K562 (cell line): ENCODE results near the gene ULBP2. TPM values are rescaled to one million over a fixed set of nuclear protein-coding genes. Genes with fewer than 3 reads are reported as not detected.

Experiments used
- ATAC-seq: fragments of 200-7000 bp; cut with Tn5 transposase; 3 replicates; pipeline ENCODE4 v1.9.1; 2020; ENCODE audit warnings: moderate library complexity
- Bru-seq: library from RNA; stranded (reverse); fragments of 400-500 nt; gene quantifications from one replicate; lab custom pipeline; 2021; lab: Mats Ljungman, UMichigan
- BruChase-seq, 2 experiments: library from RNA; stranded (reverse); fragments of 400-500 nt; gene quantifications; one replicate each; lab custom pipeline; 2021; lab: Mats Ljungman, UMichigan
- BruUV-seq: library from RNA; stranded (reverse); fragments of 400-500 nt; replicated peaks from 2 replicates; lab custom pipeline; 2021; lab: Mats Ljungman, UMichigan
- CTCF ChIA-PET: fragments of 300-600 bp; formaldehyde crosslinking; extraction: SDS; loops from one replicate; lab custom pipeline; 2021; ENCODE audit warnings: low intra/inter-chr PET ratio; lab: Yijun Ruan, JAX
- POLR2A ChIA-PET: fragments of 300-600, 350-650 bp; sonication (Branson Sonifier 250); formaldehyde crosslinking; extraction: SDS; loops from one replicate; lab custom pipeline; 2021; ENCODE audit warnings: antibody characterized with exemption, inconsistent platforms; lab: Yijun Ruan, JAX
- DNase-seq, 4 experiments: peaks; one replicate each; pipeline versions ENCODE4 v3.0.0 to v3.0.0-alpha.2; 2011 to 2018; ENCODE audit warnings: low spot score in 3 of 4, mixed read lengths in 3 of 4; ENCODE audit errors: extremely low read depth in 1 of 4
- FAIRE-seq: peaks from 2 replicates; lab custom pipeline; 2011; peaks lifted over from hg19 to GRCh38; lab: Jason Lieb, UNC
- H2AFZ ChIP-seq: 2 replicates; pipeline ENCODE4 v1.6.0; 2011; ENCODE audit warnings: low read depth, low read length, control low read depth, inconsistent platforms
- H3K27ac ChIP-seq: fragments of 200-600 bp; 3 replicates; pipeline ENCODE4 v1.8.0; 2011; ENCODE audit warnings: low read depth, mild to moderate bottlenecking, control low read depth, inconsistent platforms, low read length, moderate library complexity, mixed read lengths; ENCODE audit errors: extremely low read depth
- H3K27me3 ChIP-seq, 2 experiments: fragments of 300-600 bp in 1 of 2; 2 replicates in 1 of 2; 3 replicates in 1 of 2; pipeline versions ENCODE4 v1.6.0 to v1.8.0; 2011; ENCODE audit warnings: inconsistent platforms in 2 of 2, low read length in 2 of 2, mild to moderate bottlenecking in 1 of 2, mixed read lengths in 1 of 2, moderate library complexity in 1 of 2; ENCODE audit not compliant: control insufficient read depth in 2 of 2, insufficient read depth in 2 of 2
- H3K36me3 ChIP-seq: fragments of 300-600 bp; 3 replicates; pipeline ENCODE4 v1.8.0; 2011; ENCODE audit warnings: mild to moderate bottlenecking, low read length, inconsistent platforms; ENCODE audit not compliant: control insufficient read depth, insufficient read depth
- H3K4me1 ChIP-seq, 2 experiments: fragments of 200-600 bp in 1 of 2; replicated peaks in 1 of 2; 2 replicates in 1 of 2; 3 replicates in 1 of 2; pipeline versions ENCODE4 v1.5.1 to v1.8.0; 2011; ENCODE audit warnings: inconsistent platforms in 2 of 2, low read length in 2 of 2, mild to moderate bottlenecking in 1 of 2, mixed read lengths in 1 of 2, moderate library complexity in 1 of 2; ENCODE audit not compliant: control insufficient read depth in 2 of 2, insufficient read depth in 2 of 2
- H3K4me2 ChIP-seq: 2 replicates; pipeline ENCODE4 v1.6.1; 2011; ENCODE audit warnings: low read length, control low read depth, inconsistent platforms, mixed read lengths; ENCODE audit not compliant: insufficient read depth
- H3K4me3 ChIP-seq: fragments of 200-600 bp; sonication (generic), shearing (Covaris generic); 2 replicates; pipeline ENCODE4 v1.5.1; 2016; ENCODE audit warnings: control low read depth, inconsistent platforms
- H3K79me2 ChIP-seq: fragments of 200-600 bp; 3 replicates; pipeline ENCODE4 v1.8.0; 2011; ENCODE audit warnings: low read length, inconsistent platforms; ENCODE audit not compliant: control insufficient read depth, insufficient read depth
- H3K9ac ChIP-seq, 2 experiments: 2 replicates each; pipeline versions ENCODE4 v1.6.0 to v1.6.1; 2011; ENCODE audit warnings: low read depth in 2 of 2, low read length in 2 of 2, control low read depth in 1 of 2, inconsistent platforms in 1 of 2, mild to moderate bottlenecking in 1 of 2, mixed read lengths in 1 of 2; ENCODE audit not compliant: insufficient read depth in 1 of 2
- H3K9me1 ChIP-seq: one replicate; pipeline ENCODE4 v1.6.0; 2011; ENCODE audit warnings: inconsistent platforms, mild to moderate bottlenecking, low read length, moderate library complexity; ENCODE audit not compliant: control insufficient read depth, insufficient read depth
- H3K9me3 ChIP-seq: replicated peaks from 2 replicates; pipeline ENCODE4 v1.5.1; 2011; ENCODE audit warnings: low read depth, low read length, inconsistent platforms; ENCODE audit not compliant: control insufficient read depth, insufficient read depth
- H4K20me1 ChIP-seq: replicated peaks from 2 replicates; pipeline ENCODE4 v1.6.1; 2011; ENCODE audit warnings: low read length, inconsistent platforms, mixed read lengths; ENCODE audit not compliant: control insufficient read depth, insufficient read depth
- ARID3A ChIP-seq: IDR thresholded peaks from 2 replicates; pipeline ENCODE4 v1.6.1; 2012; ENCODE audit warnings: low read depth, low read length, improper control_type of control experiment, borderline replicate concordance
- ESRRA ChIP-seq: fragments of 450-650 bp; IDR thresholded peaks from 2 replicates; pipeline ENCODE4 v1.6.1; 2014; ENCODE audit warnings: low read depth, mild to moderate bottlenecking, moderate library complexity, borderline replicate concordance
- NFIC ChIP-seq: fragments of 450-650 bp; IDR thresholded peaks from 2 replicates; pipeline ENCODE4 v1.6.1; 2017; ENCODE audit warnings: mild to moderate bottlenecking, inconsistent platforms
- PBX2 ChIP-seq, 2 experiments: IDR thresholded peaks in 1 of 2; conservative IDR thresholded peaks in 1 of 2; 2 replicates each; pipeline ENCODE4 v1.6.1; 2016; ENCODE audit warnings: low read depth in 2 of 2, mild to moderate bottlenecking in 1 of 2, missing compliant biosample characterization in 1 of 2, missing genetic modification characterization in 1 of 2, moderate library complexity in 1 of 2
- RBBP5 ChIP-seq: fragments of 200-600 bp; sonication (generic); IDR thresholded peaks from 2 replicates; pipeline ENCODE4 v1.6.1; 2012; ENCODE audit warnings: borderline replicate concordance, mild to moderate bottlenecking, low read length, control low read depth, inconsistent platforms; ENCODE audit not compliant: insufficient read depth, poor library complexity, severe bottlenecking
- RBFOX2 ChIP-seq: fragments of 200-400 bp; formaldehyde crosslinking; IDR thresholded peaks from 2 replicates; pipeline ENCODE4 v1.6.1; 2017; ENCODE audit warnings: low read depth, mild to moderate bottlenecking, low read length, moderate library complexity
- ZFPM2 ChIP-seq: fragments of 250-450 bp; sonication (Bioruptor Pico); IDR thresholded peaks from 2 replicates; pipeline ENCODE4 v1.5.1; 2022; ENCODE audit warnings: mild to moderate bottlenecking
- ZNF282 ChIP-seq: sonication (generic); formaldehyde crosslinking; IDR thresholded peaks from 2 replicates; pipeline ENCODE4 v1.8.1; 2023; ENCODE audit warnings: missing genetic modification reagents
- ZNF695 ChIP-seq: fragments of 450-650 bp; formaldehyde crosslinking; IDR thresholded peaks from 2 replicates; pipeline ENCODE4 v1.4.0; 2020; ENCODE audit warnings: mild to moderate bottlenecking, moderate library complexity
- WGBS: fragments of 100-300 bp; shearing (Covaris generic); methylation state at CpG from one replicate; pipeline ENCODE4 v1.1.6; 2016; ENCODE audit warnings: low coverage, mixed read lengths; ENCODE audit not compliant: insufficient coverage; ENCODE audit errors: missing lambda C conversion rate; 5-methylcytosine and 5-hydroxymethylcytosine counted together
- in situ Hi-C: fragments of 300-500 bp; cut with MboI; formaldehyde crosslinking; loops from 4 replicates; pipeline ENCODE4 v1.15.0; 2018; ENCODE audit warnings: inconsistent platforms, mixed read lengths
- intact Hi-C: fragments of 100-400 bp; cut with micrococcal nuclease; formaldehyde crosslinking; loops from 2 replicates; pipeline ENCODE4 v1.14.2; 2022
- long read RNA-seq, 3 experiments: library from polyadenylated mRNA in 2 of 3; library from RNA in 1 of 3; unstranded in 2 of 3; stranded (forward) in 1 of 3; transcript quantifications; one replicate each; pipeline ENCODE4 v2.0.0, GENCODE V29; 2019 to 2022
- polyA minus RNA-seq, 3 experiments: library from RNA; depleted of rRNA, polyadenylated mRNA; stranded (reverse); fragments of >200 nt; gene quantifications; 2 replicates each; pipeline ENCODE4 v1.2.3, GENCODE V29; 2011
- polyA plus RNA-seq, 8 experiments: library from polyadenylated mRNA; depleted of rRNA in 4 of 8; stranded (reverse) in 5 of 8; unstranded in 3 of 8; fragments of >200 nt; fragmentation: Nextera tagmentation in 2 of 8; fragmentation: Illumina TruSeq in 1 of 8; extraction: Ambion mirVana in 2 of 8; extraction: Trizol in 1 of 8; gene quantifications; 2 replicates each; pipeline versions ENCODE4 v1.2.1 to v1.2.3, GENCODE V29; 2011 to 2014; ENCODE audit warnings: inconsistent platforms in 1 of 8, missing spikeins in 1 of 8
- total RNA-seq, 7 experiments: library from RNA; depleted of rRNA in 6 of 7; stranded (reverse); fragments of >200 nt in 6 of 7; fragmentation: Illumina TruSeq in 2 of 7; extraction: Trizol in 2 of 7; gene quantifications; 2 replicates each; pipeline versions ENCODE4 v1.2.1 to v1.2.3, GENCODE V29; 2011 to 2021; ENCODE audit warnings: low replicate concordance in 1 of 7

ULBP2 gene
- total RNA-seq (2011; cell fraction: chromatin; rRNA removed; ENCODE audit: low replicate concordance) = 6.3 and 10.4 TPM in 2 replicates
- total RNA-seq (2011; cell fraction: nucleolus; rRNA removed) = 8.3 and 12.7 TPM in 2 replicates
- 13.1 and 13.4 TPM in 2 replicates for total RNA-seq (2011; cell fraction: nucleoplasm; rRNA removed)
- total RNA-seq (2014; rRNA removed) (0.50 and 0.57 TPM in 2 replicates), total RNA-seq (2014; rRNA removed; fragmentation: Illumina TruSeq; extraction: Trizol) (0.96 and 1.2 TPM in 2 replicates), total RNA-seq (2015; rRNA removed; fragmentation: Illumina TruSeq; extraction: Trizol) (0.60 and 0.83 TPM in 2 replicates), total RNA-seq (2021) (0.78 and 1.2 TPM in 2 replicates), polyA plus RNA-seq (2011; rRNA removed) (2.7 and 5.3 TPM in 2 replicates), polyA plus RNA-seq (2014; fragmentation: Illumina TruSeq; extraction: Trizol) (1.8 and 2.4 TPM in 2 replicates), polyA plus RNA-seq (2014; fragmentation: Nextera tagmentation; extraction: Ambion mirVana) (1 to 10 TPM; 3.2 to 4.1 TPM), polyA plus RNA-seq (2014; rRNA removed) (1.1 TPM in 2 replicates), polyA minus RNA-seq (2011; rRNA and poly(A)+ RNA removed) (1.4 and 2.9 TPM in 2 replicates), Bru-seq, nascent RNA (percentile 42 among the genes with signal in this experiment), BruChase-seq, experiment 1, labeled RNA remaining after a 2-hour chase (percentile 30 among the genes with signal in this experiment), BruChase-seq, experiment 2, labeled RNA remaining after a 6-hour chase (percentile 39 among the genes with signal in this experiment)
- polyA plus RNA-seq (2011; cell fraction: cytosol; rRNA removed) = 2.6 and 5.2 TPM in 2 replicates
- 1.4 and 3.5 TPM in 2 replicates for polyA plus RNA-seq (2011; cell fraction: nucleus; rRNA removed)
- polyA plus RNA-seq (2012) = 1.2 and 4.7 TPM in 2 replicates
- polyA minus RNA-seq (2011; cell fraction: cytosol; rRNA and poly(A)+ RNA removed) = 0.86 TPM in 1 of 2 replicates, not detected in the other
- polyA minus RNA-seq (2011; cell fraction: nucleus; rRNA and poly(A)+ RNA removed) = 0.22 and 0.27 TPM in 2 replicates
- long read RNA-seq, experiment 1, partial matches to known transcripts = 3 of 7 reads
- long read RNA-seq, experiment 1, other reads (novel, unspliced or antisense) = 1 of 7 reads
- long read RNA-seq, experiment 2, partial matches to known transcripts = 1 of 1 reads
- long read RNA-seq, experiment 2, other reads (novel, unspliced or antisense) = 0 of 1 reads
- long read RNA-seq, experiment 3, partial matches to known transcripts = 1 of 5 reads
- long read RNA-seq, experiment 3, other reads (novel, unspliced or antisense) = 0 of 5 reads

GRCh38 chr6:149941583-149942460, at the start of gene ULBP2:
Gene ULBP2, plus strand, starts transcription at chr6:149942014. Its CDS starts 59 bp downstream, at chr6:149942073.
- Histone ChIP-seq H3K9ac (peak within 1 kb of the TSS; percentile 17 to 79; a peak in 2 of 4 replicates), H3K9me1 (no peaks in the 10 kb centered on the region), H2AFZ (peak within 1 kb of the TSS; percentile 92), H3K4me2 (peak within 1 kb of the TSS; percentile 82), H3K4me1 (peaks cover 0 to 26% of the 10 kb centered on the region in 2 experiments; a peak in 2 of 5 replicates), H3K27ac (no peak within 1 kb of the TSS), H3K36me3 (no peaks in the 10 kb centered on the region), H3K9me3 (no peaks in the 10 kb centered on the region), H3K79me2 (no peaks in the 10 kb centered on the region), H4K20me1 (no peaks in the 10 kb centered on the region), H3K4me3 (peak within 1 kb of the TSS; percentile 43), H3K27me3 (peaks cover 14 to 51% of the 10 kb centered on the region in 2 experiments; a peak in 4 of 5 replicates)
- intact Hi-C loops = no loop called here
- ATAC-seq = peak; percentile 93
- POLR2A ChIA-PET = interaction anchor here (0.6 kb wide), 1 partner anchor 71 kb away, joined by 3 read pairs; no protein-coding TSS in a partner anchor
- BruUV-seq = TSS peak; percentile 35
- peak; percentile 80 for FAIRE-seq
- CTCF ChIA-PET = interaction anchor here (0.6 kb wide), 1 partner anchor 64 kb away, joined by 3 read pairs; no protein-coding TSS in a partner anchor
- WGBS = 2% methylated on average over 58 of the region's 62 CpGs
- in situ Hi-C loops = loop anchor here (10.0 kb wide), 1 partner anchor 463 kb away; no protein-coding TSS in a partner anchor
- DNase-seq = peak; percentile 92 to 99 (median 99)
- TF ChIP-seq PBX2 (CRISPR knock-in tag; IDR thresholded peaks at IDR 0.05; ENCODE audit: low read depth) (no peak), PBX2 (tag; conservative IDR thresholded peaks at IDR 0.05; ENCODE audit: low read depth) (0 out of 2 replicates have a peak, but pooled peaks have one; percentile 21), NFIC (peak; percentile 25; the same call in 1 of the 2 replicates), RBBP5 (peak; percentile 17), ARID3A (no peak), ZNF695 (CRISPR knock-in tag) (no peak), ZNF282 (CRISPR knock-in tag) (no peak), RBFOX2 (peak; percentile 55), ZFPM2 (CRISPR knock-in tag) (no peak), ESRRA (no peak)
